ENCODE results near the gene DNAJC28. TPM values are rescaled to one million over a fixed set of nuclear protein-coding genes. Genes with fewer than 3 reads are reported as not detected.
A peak's percentile ranks its signal among the peaks of the same experiment; 100 is the strongest.

Gene DNAJC28
- total RNA-seq, 4 donors from 2014 or later, result 0.83 to 2.1 (median 1.7) TPM

DNA sequence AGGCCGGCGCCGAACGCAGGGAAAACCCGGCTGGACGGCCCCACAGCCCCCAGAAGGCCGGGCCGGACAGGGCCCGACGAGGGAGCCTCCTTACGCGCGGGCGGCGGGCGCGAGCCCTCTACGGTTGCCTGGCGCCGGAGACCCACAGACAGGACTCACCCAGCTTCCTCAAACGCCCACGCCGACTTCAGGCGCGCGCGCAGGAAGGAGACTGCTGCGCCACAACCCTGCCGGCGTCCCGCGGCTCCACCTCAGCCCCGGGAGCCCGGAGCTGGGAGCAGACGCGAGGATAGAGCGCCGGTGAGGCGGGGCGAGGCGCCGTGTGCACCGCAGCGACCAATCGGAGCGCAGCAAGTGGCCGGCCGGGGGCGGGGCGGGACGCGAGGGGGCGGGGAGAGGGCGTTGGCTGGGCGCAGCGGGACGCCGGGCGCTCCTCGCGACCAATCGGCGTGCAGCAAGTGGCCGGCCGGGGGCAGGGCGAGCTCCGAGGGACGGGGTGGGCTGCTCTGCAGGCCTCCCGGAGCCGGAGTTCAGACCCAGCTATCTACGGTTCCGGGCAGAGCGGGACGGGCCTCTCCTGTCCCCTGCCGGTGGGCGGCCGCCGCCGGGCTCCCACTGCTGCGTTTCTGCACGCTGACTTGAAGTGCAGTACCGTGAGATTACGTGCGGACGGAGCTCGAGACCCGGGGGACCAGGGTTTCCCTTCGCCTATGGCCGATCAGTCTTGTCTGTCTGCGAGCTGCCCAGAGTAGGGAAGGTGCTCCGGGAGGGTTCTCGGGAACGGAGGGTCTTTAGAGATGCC is 11.6 kb downstream of the DNAJC28 start, which contains the start of gene TMEM50B:
TSS of gene TMEM50B (minus strand) at position 296 of the 802 bp plus-strand sequence. CDS start 11,089 bp downstream, outside the sequence.
- Histone ChIP-seq H3K4me3 (peak within 1 kb of the TSS; percentile 72 to 94 (median 82)), H3K36me3 (no peaks in the 10 kb centered on the region), H3K4me1 (peaks cover 19 to 32% (median 23%) of the 10 kb centered on the region in 4 donors), H3K27ac (replicated peaks in 1 of 4) (peak within 1 kb of the TSS; percentile 91 to 96 (median 96)), H3K27me3 (no peaks in the 10 kb centered on the region), H3K9me3 (no peaks in the 10 kb centered on the region)
- TF ChIP-seq POLR2A (IDR thresholded peaks at IDR 0.05; ENCODE audit: low read depth) (peak; percentile 84), POLR2AphosphoS5 (IDR thresholded peaks at IDR 0.05) (peak; percentile 97 to 98), EP300 (IDR thresholded peaks at IDR 0.05) (no peak), CTCF (IDR thresholded peaks at IDR 0.05) (peak; percentile 42 to 62 (median 59))
- intact Hi-C loops (cut with DNase I), result loop anchor here (5.0 kb wide), 1 partner anchor 62 kb away; the partner anchor contains the start of genes GART and SON
- DNase-seq (ENCODE audit: extremely low spot score), result peak; percentile 98
- WGBS, result 0% methylated on average over 6 of the region's 93 CpGs

DNA sequence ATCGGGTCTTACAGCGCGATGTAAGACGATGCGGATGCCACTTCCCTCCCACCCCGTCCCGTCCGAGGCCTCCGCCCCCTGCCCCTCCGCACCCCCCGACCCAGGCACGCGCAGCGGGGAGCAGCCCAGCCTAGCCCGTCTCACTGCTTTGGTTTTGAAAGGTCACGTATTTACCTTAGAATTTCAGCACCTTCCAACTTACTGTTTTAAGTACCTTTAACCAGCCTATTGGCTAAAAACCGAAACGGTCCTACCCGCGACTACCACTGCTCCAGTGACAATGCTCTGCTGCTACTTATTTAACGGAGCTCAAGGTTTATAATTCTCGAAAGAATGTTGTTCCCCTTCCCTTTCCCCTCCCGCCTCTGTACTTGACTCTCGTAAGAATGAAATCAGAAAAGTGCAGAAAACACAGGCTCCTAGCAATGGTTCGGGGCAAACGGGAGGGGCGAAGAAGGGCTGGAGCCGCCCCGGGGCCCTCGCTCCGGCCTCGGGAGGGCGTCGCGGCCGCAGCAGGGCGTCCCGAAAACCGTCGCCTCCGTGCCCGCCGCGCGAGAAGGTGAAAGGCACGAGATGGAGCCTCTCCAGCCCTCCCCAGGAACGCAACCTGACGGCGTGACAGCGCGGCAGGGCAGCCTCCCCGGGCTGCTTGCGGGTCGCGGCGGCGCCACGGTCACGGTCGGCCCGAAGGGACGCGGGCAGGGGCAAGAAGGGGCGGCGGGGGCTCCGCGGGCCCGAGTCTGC is 12.4 kb downstream of the DNAJC28 start:
- peak in 1 of 3 experiments; percentile 8 for TF ChIP-seq CTCF (IDR thresholded peaks at IDR 0.05)
- no peak for TF ChIP-seq POLR2AphosphoS5 (IDR thresholded peaks at IDR 0.05)
- Histone ChIP-seq H3K36me3 (no peaks in the 10 kb centered on the region), H3K27ac (replicated peaks in 1 of 4) (peak overlapping the region; percentile 91 to 96 (median 96)), H3K4me3 (peak overlapping the region; percentile 72 to 94 (median 82)), H3K9me3 (no peaks in the 10 kb centered on the region), H3K27me3 (no peaks in the 10 kb centered on the region), H3K4me1 (peaks cover 19 to 32% (median 23%) of the 10 kb centered on the region in 4 donors)
- under 1% methylated on average over 41 of the region's 68 CpGs for WGBS
- intact Hi-C loops (cut with DNase I), result no loop called here
- no peak for DNase-seq (ENCODE audit: extremely low spot score)

GRCh38 chr21:33478182-33478581 is 13.3 kb downstream of the DNAJC28 start:
- Histone ChIP-seq H3K27me3 (no peaks in the 10 kb centered on the region), H3K4me1 (peaks cover 19 to 32% (median 23%) of the 10 kb centered on the region in 4 donors), H3K9me3 (no peaks in the 10 kb centered on the region), H3K27ac (replicated peaks in 1 of 4) (peak overlapping the region; percentile 91 to 96 (median 96)), H3K4me3 (peak overlapping the region; percentile 72 to 94 (median 82)), H3K36me3 (no peaks in the 10 kb centered on the region)
- intact Hi-C loops (cut with DNase I), result no loop called here
- WGBS, result 65% methylated on average over 9 of the region's 9 CpGs
- no peak for DNase-seq (ENCODE audit: extremely low spot score)
- TF ChIP-seq POLR2AphosphoS5 (IDR thresholded peaks at IDR 0.05), result no peak
- no peak for TF ChIP-seq CTCF (IDR thresholded peaks at IDR 0.05)
- no peak for TF ChIP-seq EP300 (IDR thresholded peaks at IDR 0.05)
- no peak for TF ChIP-seq POLR2A (IDR thresholded peaks at IDR 0.05; ENCODE audit: low read depth)

GRCh38 chr21:33477066-33477465 is 14.4 kb downstream of the DNAJC28 start:
- intact Hi-C loops (cut with DNase I), result no loop called here
- H3K27me3 ChIP-seq, result no peaks in the 10 kb centered on the region
- 86% methylated on average over 7 of the region's 7 CpGs for WGBS
- H3K27ac ChIP-seq (replicated peaks in 1 of 4), result no peak overlapping the region
- H3K4me1 ChIP-seq, result peaks cover 19 to 32% (median 23%) of the 10 kb centered on the region in 4 donors
- no peak for DNase-seq (ENCODE audit: extremely low spot score)
- H3K4me3 ChIP-seq, result no peak overlapping the region
- TF ChIP-seq POLR2AphosphoS5 (IDR thresholded peaks at IDR 0.05) (no peak), CTCF (IDR thresholded peaks at IDR 0.05) (no peak)
- no peaks in the 10 kb centered on the region for H3K36me3 ChIP-seq
- no peaks in the 10 kb centered on the region for H3K9me3 ChIP-seq

Measured in esophagus muscularis mucosa (tissue), 4 donors.